ENCODE data around the gene PCDH15.

The PCDH15 gene

DNA sequence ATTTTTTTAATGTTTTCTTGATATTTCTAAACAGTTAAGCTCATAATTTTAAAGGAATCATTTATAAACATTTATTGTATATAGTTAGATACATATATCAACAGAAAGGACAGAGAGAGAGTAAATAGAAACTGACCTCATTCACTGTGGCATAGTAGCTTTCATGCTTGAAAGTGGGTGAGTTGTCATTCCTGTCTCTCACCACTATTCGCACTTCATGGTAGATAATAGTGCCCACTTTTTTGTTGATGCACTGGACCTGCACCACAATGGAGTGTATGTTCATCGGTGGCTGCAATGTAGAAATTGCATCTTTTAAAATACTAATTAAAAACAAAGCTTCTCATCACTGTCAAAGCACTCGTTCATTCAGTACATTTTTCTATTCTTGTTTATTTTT is 432.0 kb downstream of the PCDH15 start:
- H3K27me3 ChIP-seq = no peaks in the 10 kb centered on the region
- H3K9me3 ChIP-seq = no peaks in the 10 kb centered on the region
- H3K4me3 ChIP-seq (ENCODE audit: low read depth in 1 of 2, low read length in 1 of 2) = no peak overlapping the region
- TF ChIP-seq, protein P1, sequence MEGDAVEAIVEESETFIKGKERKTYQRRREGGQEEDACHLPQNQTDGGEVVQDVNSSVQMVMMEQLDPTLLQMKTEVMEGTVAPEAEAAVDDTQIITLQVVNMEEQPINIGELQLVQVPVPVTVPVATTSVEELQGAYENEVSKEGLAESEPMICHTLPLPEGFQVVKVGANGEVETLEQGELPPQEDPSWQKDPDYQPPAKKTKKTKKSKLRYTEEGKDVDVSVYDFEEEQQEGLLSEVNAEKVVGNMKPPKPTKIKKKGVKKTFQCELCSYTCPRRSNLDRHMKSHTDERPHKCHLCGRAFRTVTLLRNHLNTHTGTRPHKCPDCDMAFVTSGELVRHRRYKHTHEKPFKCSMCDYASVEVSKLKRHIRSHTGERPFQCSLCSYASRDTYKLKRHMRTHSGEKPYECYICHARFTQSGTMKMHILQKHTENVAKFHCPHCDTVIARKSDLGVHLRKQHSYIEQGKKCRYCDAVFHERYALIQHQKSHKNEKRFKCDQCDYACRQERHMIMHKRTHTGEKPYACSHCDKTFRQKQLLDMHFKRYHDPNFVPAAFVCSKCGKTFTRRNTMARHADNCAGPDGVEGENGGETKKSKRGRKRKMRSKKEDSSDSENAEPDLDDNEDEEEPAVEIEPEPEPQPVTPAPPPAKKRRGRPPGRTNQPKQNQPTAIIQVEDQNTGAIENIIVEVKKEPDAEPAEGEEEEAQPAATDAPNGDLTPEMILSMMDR (IDR thresholded peaks at IDR 0.05) = no peak
- no peaks in the 10 kb centered on the region for H3K36me3 ChIP-seq
- H3K4me1 ChIP-seq (ENCODE audit: control insufficient read depth in 1 of 2, insufficient read depth in 1 of 2, low read depth in 1 of 2, low read length in 1 of 2) = no peaks in the 10 kb centered on the region
- no peak overlapping the region for H3K27ac ChIP-seq

DNA sequence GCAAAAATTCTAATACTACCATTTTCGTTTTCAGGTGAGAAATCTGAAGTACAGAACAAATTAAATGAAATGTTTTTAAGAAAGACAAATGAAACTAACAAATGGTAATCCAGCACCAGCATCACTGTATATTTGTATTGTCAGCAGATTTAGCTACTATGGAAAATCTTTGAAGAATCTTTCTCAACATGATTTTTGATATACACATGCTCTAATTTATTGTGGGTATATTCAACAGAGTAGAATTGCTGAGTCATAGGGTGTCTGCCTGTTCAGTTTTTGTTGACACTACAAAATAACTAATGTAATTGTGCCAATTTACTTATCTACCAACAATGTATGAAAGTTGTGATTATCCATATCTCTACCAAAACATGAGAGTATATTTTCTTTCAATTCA is 437.6 kb downstream of the PCDH15 start:
- no peaks in the 10 kb centered on the region for H3K4me1 ChIP-seq (ENCODE audit: control insufficient read depth in 1 of 2, insufficient read depth in 1 of 2, low read depth in 1 of 2, low read length in 1 of 2)
- H3K36me3 ChIP-seq = no peaks in the 10 kb centered on the region
- H3K4me3 ChIP-seq (ENCODE audit: low read depth in 1 of 2, low read length in 1 of 2) = no peak overlapping the region
- no peaks in the 10 kb centered on the region for H3K27me3 ChIP-seq
- TF ChIP-seq, protein P1 (IDR thresholded peaks at IDR 0.05) = no peak
- H3K27ac ChIP-seq = no peak overlapping the region
- no peaks in the 10 kb centered on the region for H3K9me3 ChIP-seq

DNA sequence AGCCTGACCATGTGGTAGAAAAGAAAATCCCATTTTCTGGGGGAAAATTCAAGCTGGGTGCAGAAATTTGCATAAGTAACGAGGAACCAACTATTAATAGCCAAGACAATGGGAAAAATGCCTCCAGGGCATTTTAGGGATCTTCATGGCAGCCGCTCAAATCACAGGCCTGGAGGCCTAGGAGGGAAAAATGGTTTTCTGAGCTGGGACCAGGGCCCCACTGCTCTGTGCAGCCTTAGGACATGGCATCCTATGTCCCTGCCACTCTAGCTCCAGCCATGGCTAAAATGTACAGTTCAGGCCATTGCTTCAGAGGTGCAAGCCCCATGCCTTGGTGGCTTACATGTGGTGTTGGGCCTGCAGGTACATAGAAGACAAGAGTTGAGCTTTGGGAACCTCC is 459.0 kb downstream of the PCDH15 start:
- Histone ChIP-seq H3K27ac (no peak overlapping the region), H3K27me3 (no peaks in the 10 kb centered on the region), H3K9me3 (no peaks in the 10 kb centered on the region), H3K4me3 (ENCODE audit: low read depth in 1 of 2, low read length in 1 of 2) (no peak overlapping the region), H3K36me3 (no peaks in the 10 kb centered on the region), H3K4me1 (ENCODE audit: control insufficient read depth in 1 of 2, insufficient read depth in 1 of 2, low read depth in 1 of 2, low read length in 1 of 2) (no peaks in the 10 kb centered on the region)
- TF ChIP-seq, protein P1 (IDR thresholded peaks at IDR 0.05) = no peak

DNA sequence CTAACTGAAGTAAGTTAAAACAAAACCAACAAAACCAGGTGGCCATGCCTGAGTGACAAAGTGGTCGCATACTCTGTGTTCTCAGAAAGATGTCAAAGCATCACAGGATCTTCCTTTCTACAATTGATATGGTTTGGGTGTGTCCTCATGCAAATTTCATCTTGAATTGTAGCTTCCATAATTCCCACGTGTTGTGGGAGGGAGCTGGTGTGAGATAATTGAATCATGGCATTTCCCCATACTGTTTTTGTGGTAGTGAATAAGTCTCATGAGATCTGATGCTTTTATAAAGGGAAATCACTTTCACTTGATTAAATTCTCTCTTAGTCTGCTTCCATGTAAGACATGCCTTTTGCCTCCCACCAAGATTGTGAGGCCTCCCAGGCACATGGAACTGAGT is 465.7 kb downstream of the PCDH15 start:
- no peak overlapping the region for H3K27ac ChIP-seq

DNA sequence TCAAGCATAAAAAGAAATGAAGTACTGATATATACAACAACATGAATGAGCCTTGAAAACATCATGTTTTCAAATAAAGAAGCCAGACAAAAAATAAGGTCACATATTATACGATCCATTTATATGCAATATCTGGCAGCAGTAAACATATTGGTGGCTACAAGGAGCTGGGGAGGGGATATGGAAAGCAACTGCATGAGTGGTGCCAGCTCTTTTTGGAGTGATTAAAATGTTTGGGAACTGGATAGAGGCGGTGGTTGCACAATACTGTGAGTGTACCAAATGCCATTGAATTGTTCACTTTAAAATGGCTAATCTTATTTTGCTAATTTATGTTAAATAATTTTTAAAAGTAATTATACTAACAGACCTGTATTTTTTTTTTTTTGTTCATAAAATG is 481.7 kb downstream of the PCDH15 start:
- Histone ChIP-seq H3K4me1 (ENCODE audit: control insufficient read depth in 1 of 2, insufficient read depth in 1 of 2, low read depth in 1 of 2, low read length in 1 of 2) (no peaks in the 10 kb centered on the region), H3K4me3 (ENCODE audit: low read depth in 1 of 2, low read length in 1 of 2) (no peak overlapping the region), H3K9me3 (no peaks in the 10 kb centered on the region), H3K36me3 (no peaks in the 10 kb centered on the region), H3K27ac (no peak overlapping the region), H3K27me3 (no peaks in the 10 kb centered on the region)
- TF ChIP-seq, protein P1 (IDR thresholded peaks at IDR 0.05) = no peak

More for the DNA sequence above, 465.7 kb downstream of the PCDH15 start:
- H3K27me3 ChIP-seq = no peaks in the 10 kb centered on the region
- no peaks in the 10 kb centered on the region for H3K9me3 ChIP-seq
- H3K36me3 ChIP-seq = no peaks in the 10 kb centered on the region
- no peak overlapping the region for H3K4me3 ChIP-seq (ENCODE audit: low read depth in 1 of 2, low read length in 1 of 2)
- H3K4me1 ChIP-seq (ENCODE audit: control insufficient read depth in 1 of 2, insufficient read depth in 1 of 2, low read depth in 1 of 2, low read length in 1 of 2) = no peaks in the 10 kb centered on the region
- TF ChIP-seq, protein P1 (IDR thresholded peaks at IDR 0.05) = no peak

DNA sequence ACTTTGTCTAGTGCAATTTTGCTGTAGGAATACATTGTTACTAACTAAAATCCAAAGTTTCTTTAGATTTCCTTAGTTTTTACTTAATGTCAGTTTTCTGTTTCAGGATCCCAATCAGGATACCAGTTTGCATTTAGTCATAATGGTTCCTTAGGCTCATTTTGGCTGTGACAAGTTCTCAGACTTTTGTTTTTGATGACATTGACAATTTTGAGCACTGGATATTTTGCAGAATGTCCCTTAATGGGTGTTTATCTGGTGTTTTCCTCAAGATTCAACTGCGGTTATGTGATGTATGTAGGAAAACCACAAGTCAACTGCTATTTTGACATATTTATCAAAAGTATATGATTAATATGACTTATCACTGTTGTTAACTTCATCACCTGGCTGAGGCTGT is 482.6 kb downstream of the PCDH15 start:
- H3K4me3 ChIP-seq (ENCODE audit: low read depth in 1 of 2, low read length in 1 of 2) = no peak overlapping the region
- H3K36me3 ChIP-seq = no peaks in the 10 kb centered on the region
- H3K4me1 ChIP-seq (ENCODE audit: control insufficient read depth in 1 of 2, insufficient read depth in 1 of 2, low read depth in 1 of 2, low read length in 1 of 2) = no peaks in the 10 kb centered on the region
- no peaks in the 10 kb centered on the region for H3K9me3 ChIP-seq
- H3K27me3 ChIP-seq = no peaks in the 10 kb centered on the region
- TF ChIP-seq, protein P1 (IDR thresholded peaks at IDR 0.05) = no peak
- H3K27ac ChIP-seq = no peak overlapping the region

Measured in neutrophil (primary cell).